Stimulated activated CD4-positive, alpha-beta T cell treated with anti-CD3 and anti-CD28 coated beads, Interleukin-4, amount 100 ng/mL, for 48 hours (primary cell): Measurements from ENCODE around the gene RNU11.
"Not testable (repeated sequence)": the region's sequence is repeated elsewhere in the genome, so short reads cannot be mapped to it uniquely, and the experiment has no call there.

Source experiments
- DNase-seq, 2 donors: peaks; one replicate each; pipeline ENCODE4 v3.0.0-alpha.2; 2020; ENCODE audit warnings: low read depth in 2 of 2

RNU11 gene

GRCh38 chr1:28663871-28664470, 15.6 kb downstream of the RNU11 start:
- DNase-seq = no peak

- DNase-seq = no peak
These were observed 18.4 kb downstream of the RNU11 start for GRCh38 chr1:28666806-28667205.

DNA sequence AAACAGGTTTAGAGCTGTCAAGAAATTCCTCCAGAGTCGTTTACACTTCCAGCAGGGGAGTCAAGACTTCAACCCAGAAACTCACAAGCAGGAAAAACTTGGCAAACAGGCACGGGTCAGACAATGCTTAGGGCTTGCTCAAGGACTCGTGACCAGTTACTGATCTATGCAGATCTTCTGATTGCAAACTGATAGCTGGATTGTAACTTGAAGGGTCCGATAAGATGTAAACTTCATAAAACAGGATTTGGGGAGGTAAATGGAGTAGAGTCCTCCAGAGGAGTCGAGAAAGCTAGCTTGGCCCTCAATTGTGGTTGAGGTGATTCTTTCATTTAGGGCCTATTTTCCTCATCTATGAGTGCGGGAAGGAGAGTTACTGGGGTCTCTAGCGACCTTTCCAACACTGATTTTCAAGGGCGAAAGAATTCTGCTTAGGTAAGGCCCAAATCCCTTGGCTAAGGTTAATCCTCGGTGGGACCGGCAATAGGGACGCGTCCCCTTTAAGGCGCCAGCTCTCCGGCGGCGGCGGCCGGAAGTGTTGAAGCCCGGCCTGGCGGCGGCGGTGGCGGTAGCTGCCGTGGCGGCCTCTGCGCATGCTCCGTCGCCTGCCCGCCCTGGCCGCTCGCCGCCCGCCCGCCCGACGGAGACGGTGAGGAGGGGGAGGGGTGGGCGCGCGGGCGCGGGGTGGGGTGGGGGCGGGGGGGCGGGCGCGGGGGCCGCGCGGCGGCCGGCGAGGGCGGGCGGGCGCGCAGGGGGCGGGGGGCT, 20.0 kb downstream of the RNU11 start, which contains the start of gene GMEB1:
Gene GMEB1, plus strand, starts transcription at position 594 of the 765 bp plus-strand sequence. CDS start 14,829 bp downstream, outside the sequence.
- DNase-seq = peak; percentile 76 to 82

DNA sequence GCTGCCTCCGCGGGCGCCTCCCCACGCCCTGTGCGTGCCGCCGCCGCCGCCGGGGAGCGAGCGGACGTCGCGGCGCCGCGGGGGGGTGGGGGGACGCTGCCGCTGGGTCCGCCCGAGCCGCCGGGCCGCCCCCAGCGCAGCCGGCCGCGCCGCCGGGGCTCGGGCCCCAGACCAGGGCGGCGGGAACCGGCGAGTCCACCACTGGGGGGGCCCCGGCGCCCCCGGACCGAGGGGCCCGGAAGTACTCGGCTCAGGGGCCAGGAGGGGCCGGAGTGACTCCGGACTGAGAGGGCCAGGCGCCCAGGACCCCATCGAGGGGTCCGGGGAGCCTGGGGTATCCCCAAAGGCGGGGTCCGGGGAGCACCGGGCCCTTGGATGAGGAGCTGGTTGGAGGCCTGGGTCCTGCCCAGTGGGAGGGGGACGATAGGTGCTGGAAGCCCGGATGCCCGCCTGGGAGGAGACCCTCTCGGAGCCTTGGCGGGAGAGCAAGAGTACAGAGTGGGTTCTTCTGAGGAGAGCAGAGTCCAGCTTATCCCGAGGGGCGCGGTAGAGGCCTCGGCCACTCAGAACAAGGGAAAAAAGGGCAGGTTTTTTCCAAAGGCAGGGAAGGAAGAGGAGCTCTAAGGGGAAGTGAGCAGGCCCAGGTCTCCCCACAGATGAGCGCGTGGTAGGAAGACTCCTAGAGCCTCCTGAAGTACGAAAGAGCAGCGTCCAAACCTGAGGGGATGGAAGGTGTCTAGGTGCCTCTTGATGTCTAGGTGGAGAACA, 20.7 kb downstream of the RNU11 start:
- peak; percentile 58 to 63 for DNase-seq

GRCh38 chr1:28671254-28671780, 22.9 kb downstream of the RNU11 start:
- DNase-seq = no peak

DNA sequence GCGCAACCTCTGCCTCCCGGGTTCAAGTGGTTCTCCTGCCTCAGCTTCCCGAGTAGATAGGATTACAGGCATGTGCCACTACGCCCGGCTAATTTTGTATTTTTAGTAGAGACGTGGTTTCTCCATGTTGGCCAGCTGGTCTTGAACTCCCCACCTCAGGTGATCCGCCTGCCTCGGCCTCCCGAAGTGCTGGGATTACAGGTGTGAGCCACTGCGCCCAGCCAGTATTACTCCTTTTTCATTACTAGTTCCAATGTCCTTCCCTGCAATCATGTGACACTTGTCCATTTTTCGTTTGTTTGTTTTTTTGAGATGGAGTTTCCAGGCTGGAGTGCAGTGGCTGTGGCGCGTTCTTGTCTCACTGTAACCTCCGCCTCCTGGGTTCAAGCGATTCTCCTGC, 24.6 kb downstream of the RNU11 start:
- DNase-seq = not testable (repeated sequence)

DNA sequence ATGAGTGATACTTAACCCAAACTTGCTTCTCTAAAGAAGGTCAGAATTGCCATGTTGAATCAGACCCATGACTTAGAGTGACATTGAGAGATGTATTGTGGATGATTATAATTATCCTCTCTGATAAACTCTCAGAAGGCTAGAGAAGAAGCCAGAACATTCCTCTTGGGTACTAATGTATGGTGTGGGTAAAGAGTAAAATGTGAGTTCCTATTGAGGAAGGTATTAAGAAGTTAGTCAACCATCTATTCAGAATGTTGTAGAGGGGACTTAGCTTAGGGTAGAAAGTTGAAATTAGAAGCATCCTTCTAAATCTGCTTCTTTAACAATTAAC, 27.5 kb downstream of the RNU11 start:
- no peak for DNase-seq

DNA sequence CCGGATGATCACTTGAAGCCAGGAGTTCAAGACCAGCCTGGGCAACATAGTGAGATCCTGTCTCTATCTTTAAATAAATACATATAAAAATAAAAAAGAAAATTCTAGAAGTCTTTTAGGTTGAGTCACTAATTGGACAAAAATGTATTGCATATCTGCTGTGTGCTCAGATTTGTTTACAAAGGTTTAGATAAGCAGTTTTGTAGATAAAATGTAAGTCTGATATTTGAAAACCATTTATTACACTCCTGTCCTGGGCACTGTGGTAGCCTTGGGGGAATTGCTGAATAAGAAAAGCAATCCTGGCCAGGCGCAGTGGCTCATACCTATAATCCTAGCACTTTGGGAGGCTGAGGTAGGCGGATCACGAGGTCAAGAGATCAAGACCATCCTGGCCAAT, 31.8 kb downstream of the RNU11 start:
- DNase-seq = no peak

DNA sequence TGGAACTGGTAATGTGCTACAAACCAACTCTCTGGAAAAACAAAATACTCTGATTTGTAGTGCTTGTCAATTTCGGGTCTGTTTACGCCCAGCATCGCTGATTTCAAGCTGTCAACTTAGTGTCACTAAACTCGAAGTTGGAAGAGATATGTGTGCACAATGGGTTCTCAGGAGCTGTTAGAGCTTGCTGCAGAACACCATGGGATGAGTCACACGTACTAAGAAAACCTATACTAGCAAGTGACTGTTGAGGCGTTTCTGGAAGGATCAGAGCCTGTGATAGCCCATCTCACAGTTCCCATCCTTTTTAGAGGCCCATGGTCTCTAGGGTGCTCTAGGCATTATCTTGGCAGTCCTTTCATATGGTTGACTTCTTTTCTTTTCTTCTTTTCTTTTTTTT, 34.4 kb downstream of the RNU11 start:
- DNase-seq = no peak

DNA sequence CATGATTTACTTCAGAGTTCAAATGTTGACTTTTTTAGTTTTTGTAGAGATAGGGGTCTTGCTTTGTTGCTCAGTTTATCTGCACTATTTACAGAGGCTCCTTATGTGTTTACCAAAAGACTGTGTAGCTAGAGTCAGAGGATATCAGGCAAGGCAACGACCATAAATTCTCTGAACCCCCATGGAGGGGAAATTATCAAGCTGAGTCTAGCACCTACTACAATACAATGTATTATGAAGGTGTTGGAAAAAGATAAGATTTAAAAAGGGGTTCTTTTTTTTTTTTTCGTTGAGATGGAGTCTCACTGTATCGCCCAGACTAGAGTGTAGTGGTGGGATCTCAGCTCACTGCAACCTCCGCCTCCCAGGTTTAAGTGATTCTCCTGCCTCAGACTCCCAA, 36.5 kb downstream of the RNU11 start:
- DNase-seq = no peak

DNA sequence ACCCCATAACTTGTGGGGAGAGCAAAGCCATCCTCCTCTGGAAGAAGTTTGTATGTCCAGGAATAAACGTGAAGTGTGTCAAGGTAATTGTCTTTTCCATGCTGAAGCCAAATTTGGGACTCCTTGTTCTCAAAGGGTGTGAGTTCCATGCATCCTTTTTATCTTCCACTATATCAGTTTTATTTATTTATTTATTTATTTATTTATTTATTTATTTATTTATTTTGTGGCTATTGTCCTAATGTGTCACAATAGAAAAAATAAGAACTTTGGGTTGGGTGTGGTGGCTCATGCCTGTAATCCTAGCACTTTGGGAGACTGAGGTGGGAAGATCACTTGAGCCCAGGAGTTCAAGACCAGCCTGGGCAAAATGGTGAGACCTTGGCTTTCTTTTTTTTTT, 43.2 kb downstream of the RNU11 start:
- not testable (repeated sequence) for DNase-seq
